Measurements from ENCODE around the gene BBOF1. TPM values are rescaled to one million over a fixed set of nuclear protein-coding genes. Genes with fewer than 3 reads are reported as not detected.
"Not testable (repeated sequence)": the region's sequence is repeated elsewhere in the genome, so short reads cannot be mapped to it uniquely, and the experiment has no call there.

BBOF1 gene
- total RNA-seq, 1 donor from 2014 or later = 3.8 TPM

GRCh38 chr14:73998726-73999125, 20.4 kb upstream of the BBOF1 start:
- Histone ChIP-seq H3K27me3 (ENCODE audit: low read depth) (no peaks in the 10 kb centered on the region), H3K36me3 (peaks cover 19% of the 10 kb centered on the region), H3K4me1 (no peaks in the 10 kb centered on the region), H3K27ac (replicated peaks) (no peak overlapping the region), H3K4me3 (no peak overlapping the region), H3K9me3 (replicated peaks) (no peaks in the 10 kb centered on the region)
- intact Hi-C loops (cut with micrococcal nuclease) = no loop called here
- TF ChIP-seq, protein P1, sequence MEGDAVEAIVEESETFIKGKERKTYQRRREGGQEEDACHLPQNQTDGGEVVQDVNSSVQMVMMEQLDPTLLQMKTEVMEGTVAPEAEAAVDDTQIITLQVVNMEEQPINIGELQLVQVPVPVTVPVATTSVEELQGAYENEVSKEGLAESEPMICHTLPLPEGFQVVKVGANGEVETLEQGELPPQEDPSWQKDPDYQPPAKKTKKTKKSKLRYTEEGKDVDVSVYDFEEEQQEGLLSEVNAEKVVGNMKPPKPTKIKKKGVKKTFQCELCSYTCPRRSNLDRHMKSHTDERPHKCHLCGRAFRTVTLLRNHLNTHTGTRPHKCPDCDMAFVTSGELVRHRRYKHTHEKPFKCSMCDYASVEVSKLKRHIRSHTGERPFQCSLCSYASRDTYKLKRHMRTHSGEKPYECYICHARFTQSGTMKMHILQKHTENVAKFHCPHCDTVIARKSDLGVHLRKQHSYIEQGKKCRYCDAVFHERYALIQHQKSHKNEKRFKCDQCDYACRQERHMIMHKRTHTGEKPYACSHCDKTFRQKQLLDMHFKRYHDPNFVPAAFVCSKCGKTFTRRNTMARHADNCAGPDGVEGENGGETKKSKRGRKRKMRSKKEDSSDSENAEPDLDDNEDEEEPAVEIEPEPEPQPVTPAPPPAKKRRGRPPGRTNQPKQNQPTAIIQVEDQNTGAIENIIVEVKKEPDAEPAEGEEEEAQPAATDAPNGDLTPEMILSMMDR (IDR thresholded peaks at IDR 0.05; ENCODE audit: borderline replicate concordance) = no peak
- DNase-seq = no peak

GRCh38 chr14:74005664-74006063, 13.5 kb upstream of the BBOF1 start:
- H3K27ac ChIP-seq (replicated peaks); H3K27me3 ChIP-seq (ENCODE audit: low read depth); H3K4me1 ChIP-seq; H3K9me3 ChIP-seq (replicated peaks); intact Hi-C loops (cut with micrococcal nuclease); H3K4me3 ChIP-seq; DNase-seq: not testable (repeated sequence)
- peaks cover 54% of the 10 kb centered on the region for H3K36me3 ChIP-seq

DNA sequence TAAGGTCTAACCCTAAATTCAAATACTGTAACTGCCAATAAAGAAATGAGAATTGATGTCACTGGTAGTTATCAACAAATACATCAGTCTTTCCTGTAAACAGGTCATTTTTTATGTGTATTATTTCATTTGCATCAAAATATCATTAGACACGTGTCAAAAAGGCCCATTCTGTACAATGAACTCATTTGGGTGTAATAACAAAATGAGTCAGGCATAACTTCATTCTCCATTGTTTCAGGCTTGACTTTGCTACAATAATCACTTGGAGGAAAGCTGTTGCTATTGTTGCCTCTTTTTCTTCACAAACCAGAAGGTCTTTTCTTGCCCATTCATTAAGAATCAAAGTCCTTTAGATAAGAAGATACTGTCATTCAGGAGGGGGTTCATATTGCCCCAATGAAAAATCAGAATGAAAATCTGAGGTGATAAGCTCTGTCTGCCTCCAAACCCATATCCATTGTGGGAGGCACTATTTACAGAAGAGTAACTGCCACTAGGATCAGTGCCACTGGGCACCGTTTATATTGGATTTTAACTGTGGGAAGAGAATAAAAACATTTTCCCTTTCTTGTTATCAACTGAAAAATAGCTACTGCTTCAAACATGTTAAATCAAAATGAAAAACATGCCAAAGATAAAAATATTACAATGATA, 10.2 kb upstream of the BBOF1 start:
- no peak overlapping the region for H3K27ac ChIP-seq (replicated peaks)
- intact Hi-C loops (cut with micrococcal nuclease) = no loop called here
- DNase-seq = no peak
- H3K36me3 ChIP-seq = peaks cover 60% of the 10 kb centered on the region
- no peaks in the 10 kb centered on the region for H3K27me3 ChIP-seq (ENCODE audit: low read depth)
- TF ChIP-seq, protein P1 (IDR thresholded peaks at IDR 0.05; ENCODE audit: borderline replicate concordance) = no peak
- H3K9me3 ChIP-seq (replicated peaks) = no peaks in the 10 kb centered on the region
- no peak overlapping the region for H3K4me3 ChIP-seq
- no peaks in the 10 kb centered on the region for H3K4me1 ChIP-seq

- H3K36me3 ChIP-seq = peaks cover 38% of the 10 kb centered on the region
- no peaks in the 10 kb centered on the region for H3K9me3 ChIP-seq (replicated peaks)
- TF ChIP-seq, protein P1 (IDR thresholded peaks at IDR 0.05; ENCODE audit: borderline replicate concordance) = no peak
- H3K4me3 ChIP-seq = no peak overlapping the region
- DNase-seq = no peak
- no peak overlapping the region for H3K27ac ChIP-seq (replicated peaks)
- peaks cover 13% of the 10 kb centered on the region for H3K4me1 ChIP-seq
- intact Hi-C loops (cut with micrococcal nuclease) = no loop called here
- no peaks in the 10 kb centered on the region for H3K27me3 ChIP-seq (ENCODE audit: low read depth)
Measured at GRCh38 chr14:74014299-74014698, 4.8 kb upstream of the BBOF1 start.

DNA sequence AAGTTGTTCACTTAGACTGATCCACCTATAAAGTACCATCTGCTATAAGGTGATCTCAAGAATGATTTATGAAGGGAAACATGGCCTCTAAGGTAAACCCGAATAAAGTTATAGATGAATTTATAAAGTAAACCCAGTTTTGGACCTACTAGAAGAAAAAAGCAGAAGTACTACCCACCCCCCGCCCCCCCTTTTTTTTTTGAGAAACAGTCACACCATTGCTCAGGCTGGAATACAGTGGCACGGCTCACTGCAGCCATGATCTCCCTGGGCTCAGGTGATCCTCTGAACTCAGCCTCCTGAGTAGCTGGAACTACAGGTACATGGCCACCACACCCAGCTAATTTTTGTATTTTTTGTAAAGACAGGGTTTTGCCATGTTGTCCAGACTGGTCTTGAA, 4.0 kb upstream of the BBOF1 start:
- no peak for DNase-seq
- intact Hi-C loops (cut with micrococcal nuclease) = no loop called here
- H3K4me1 ChIP-seq = peaks cover 22% of the 10 kb centered on the region
- no peaks in the 10 kb centered on the region for H3K27me3 ChIP-seq (ENCODE audit: low read depth)
- H3K9me3 ChIP-seq (replicated peaks) = no peaks in the 10 kb centered on the region
- TF ChIP-seq, protein P1 (IDR thresholded peaks at IDR 0.05; ENCODE audit: borderline replicate concordance) = no peak
- H3K36me3 ChIP-seq = peaks cover 31% of the 10 kb centered on the region
- no peak overlapping the region for H3K4me3 ChIP-seq
- no peak overlapping the region for H3K27ac ChIP-seq (replicated peaks)

GRCh38 chr14:74015963-74016362, 3.2 kb upstream of the BBOF1 start:
- intact Hi-C loops (cut with micrococcal nuclease) = no loop called here
- H3K4me3 ChIP-seq = no peak overlapping the region
- no peaks in the 10 kb centered on the region for H3K9me3 ChIP-seq (replicated peaks)
- no peak overlapping the region for H3K27ac ChIP-seq (replicated peaks)
- no peaks in the 10 kb centered on the region for H3K27me3 ChIP-seq (ENCODE audit: low read depth)
- DNase-seq = no peak
- TF ChIP-seq, protein P1 (IDR thresholded peaks at IDR 0.05; ENCODE audit: borderline replicate concordance) = no peak
- H3K36me3 ChIP-seq = peaks cover 23% of the 10 kb centered on the region
- H3K4me1 ChIP-seq = peaks cover 23% of the 10 kb centered on the region
